Cardiac fibroblast (primary cell): Measurements from ENCODE around the gene TBL1XR1.
A peak's percentile ranks its signal among the peaks of the same experiment; 100 is the strongest.
"Not testable (repeated sequence)": the region's sequence is repeated elsewhere in the genome, so short reads cannot be mapped to it uniquely, and the experiment has no call there.

Source experiments
- DNase-seq, 2 donors: peaks; one replicate each; pipeline versions ENCODE4 v3.0.0 to v3.0.0-alpha.2; 2010; ENCODE audit warnings: low read depth in 2 of 2
- H3K4me3 ChIP-seq, 2 donors: replicated peaks in 1 of 2; 1 replicate in 1 of 2; 2 replicates in 1 of 2; pipeline ENCODE4 v1.5.1; 2011; ENCODE audit warnings: low read depth in 2 of 2, low read length in 2 of 2, mild to moderate bottlenecking in 2 of 2, moderate library complexity in 1 of 2
- TF ChIP-seq, protein P1 (sequence below): IDR thresholded peaks from one replicate; pipeline ENCODE4 v1.5.1; 2011; ENCODE audit warnings: low read depth, mild to moderate bottlenecking, low read length, inconsistent platforms

Gene TBL1XR1

GRCh38 chr3:177013681-177014280, 183.5 kb downstream of the TBL1XR1 start:
- TF ChIP-seq, protein P1, sequence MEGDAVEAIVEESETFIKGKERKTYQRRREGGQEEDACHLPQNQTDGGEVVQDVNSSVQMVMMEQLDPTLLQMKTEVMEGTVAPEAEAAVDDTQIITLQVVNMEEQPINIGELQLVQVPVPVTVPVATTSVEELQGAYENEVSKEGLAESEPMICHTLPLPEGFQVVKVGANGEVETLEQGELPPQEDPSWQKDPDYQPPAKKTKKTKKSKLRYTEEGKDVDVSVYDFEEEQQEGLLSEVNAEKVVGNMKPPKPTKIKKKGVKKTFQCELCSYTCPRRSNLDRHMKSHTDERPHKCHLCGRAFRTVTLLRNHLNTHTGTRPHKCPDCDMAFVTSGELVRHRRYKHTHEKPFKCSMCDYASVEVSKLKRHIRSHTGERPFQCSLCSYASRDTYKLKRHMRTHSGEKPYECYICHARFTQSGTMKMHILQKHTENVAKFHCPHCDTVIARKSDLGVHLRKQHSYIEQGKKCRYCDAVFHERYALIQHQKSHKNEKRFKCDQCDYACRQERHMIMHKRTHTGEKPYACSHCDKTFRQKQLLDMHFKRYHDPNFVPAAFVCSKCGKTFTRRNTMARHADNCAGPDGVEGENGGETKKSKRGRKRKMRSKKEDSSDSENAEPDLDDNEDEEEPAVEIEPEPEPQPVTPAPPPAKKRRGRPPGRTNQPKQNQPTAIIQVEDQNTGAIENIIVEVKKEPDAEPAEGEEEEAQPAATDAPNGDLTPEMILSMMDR = no peak
- H3K4me3 ChIP-seq = no peak overlapping the region
- peak in 1 of 2 donors; percentile 16 for DNase-seq

DNA sequence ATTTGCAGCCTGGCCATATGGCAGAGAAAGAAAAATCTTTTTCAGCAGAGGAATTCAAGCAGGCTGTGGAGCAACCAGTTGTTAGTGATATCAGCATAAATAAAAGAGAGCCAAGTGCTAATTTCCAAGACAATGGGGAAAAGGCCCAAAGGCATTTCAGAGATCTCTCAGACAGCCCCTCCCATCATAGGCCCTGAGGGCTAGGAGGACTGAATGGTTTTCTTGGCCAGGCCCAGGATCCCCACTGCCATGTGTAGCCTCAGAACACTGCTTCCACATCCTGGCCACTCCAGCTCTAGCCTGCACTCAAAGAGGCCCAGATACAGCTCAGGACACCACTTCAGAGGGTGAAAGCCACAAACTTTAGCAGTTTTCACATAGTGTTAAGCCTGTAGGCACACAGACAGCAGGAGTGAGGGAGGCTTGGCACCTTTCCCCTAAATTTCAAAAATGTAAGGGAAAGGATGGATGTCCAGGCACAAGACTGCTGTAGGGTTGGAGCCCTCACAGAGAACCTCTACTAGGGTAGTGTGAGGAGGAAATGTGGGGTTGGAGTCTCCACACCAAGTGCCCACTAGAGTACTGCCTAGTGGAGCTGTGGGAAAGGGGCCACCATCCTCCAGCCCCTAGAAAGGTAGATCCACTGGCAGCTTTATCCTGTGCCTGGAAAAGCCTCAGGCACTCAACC, 191.4 kb downstream of the TBL1XR1 start:
- TF ChIP-seq, protein P1 = no peak
- DNase-seq = no peak

GRCh38 chr3:177000159-177000558, 197.1 kb downstream of the TBL1XR1 start:
- H3K4me3 ChIP-seq, DNase-seq: not testable (repeated sequence)

More for the DNA sequence above, 191.4 kb downstream of the TBL1XR1 start:
- no peak overlapping the region for H3K4me3 ChIP-seq

GRCh38 chr3:176995946-176996345, 201.3 kb downstream of the TBL1XR1 start:
- peak in 1 of 2 donors; percentile 48 for DNase-seq
- TF ChIP-seq, protein P1 = no peak
- no peak overlapping the region for H3K4me3 ChIP-seq

GRCh38 chr3:176994891-176995781, 202.1 kb downstream of the TBL1XR1 start:
- TF ChIP-seq, protein P1 = no peak
- DNase-seq = no peak
- no peak overlapping the region for H3K4me3 ChIP-seq

DNA sequence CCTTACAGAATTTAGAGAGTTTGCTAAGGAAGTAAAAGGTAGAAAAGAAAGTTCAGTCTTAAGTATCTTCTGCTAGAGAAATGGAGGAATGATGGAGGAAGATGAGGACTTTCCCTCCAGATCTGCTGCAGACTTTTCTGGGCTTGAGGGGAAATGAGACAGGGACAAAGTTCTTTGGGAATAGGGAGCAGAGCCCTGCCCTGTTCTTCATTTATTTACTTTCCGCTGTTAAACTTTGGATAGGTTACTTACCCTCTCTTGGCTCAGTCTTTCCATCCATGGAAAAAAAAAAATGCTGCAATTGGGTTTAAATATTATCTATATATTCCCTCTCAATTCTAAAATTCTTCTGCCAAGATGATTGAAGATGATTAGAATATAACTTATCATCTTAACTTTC, 202.9 kb downstream of the TBL1XR1 start:
- H3K4me3 ChIP-seq = no peak overlapping the region
- no peak for DNase-seq
- TF ChIP-seq, protein P1 = no peak

DNA sequence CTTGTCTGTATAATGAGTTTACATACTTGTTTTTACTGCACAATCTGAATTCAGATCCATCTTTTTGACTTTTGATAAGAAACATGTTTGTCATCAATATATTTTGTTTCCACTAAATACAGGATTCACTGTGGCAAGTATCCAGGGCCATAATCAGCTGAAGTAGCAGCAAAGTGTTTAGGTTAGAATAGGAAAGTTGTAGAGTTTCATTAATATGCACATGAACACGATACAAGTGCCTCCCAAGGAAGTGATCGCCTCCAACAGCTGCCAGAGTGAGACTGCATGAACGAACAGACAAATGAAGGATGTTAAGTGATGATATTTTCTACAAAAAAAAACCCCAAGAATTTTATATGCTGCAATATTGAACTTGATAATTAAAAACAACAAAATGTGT, 204.3 kb downstream of the TBL1XR1 start:
- no peak overlapping the region for H3K4me3 ChIP-seq
- DNase-seq = no peak
- TF ChIP-seq, protein P1 = no peak
